Liver (tissue), 3 donors: Measurements from ENCODE around the gene DDA1.

Experiments used
- EGR1 ChIP-seq, 2 donors: IDR thresholded peaks; 2 replicates each; pipeline ENCODE4 v1.6.1; 2016 to 2018; ENCODE audit warnings: antibody characterized with exemption in 2 of 2, low read depth in 2 of 2
- FOXA1 ChIP-seq: IDR thresholded peaks from 2 replicates; pipeline ENCODE4 v1.6.1; 2016; ENCODE audit warnings: antibody characterized with exemption
- GABPA ChIP-seq, 2 donors: IDR thresholded peaks in 1 of 2; conservative IDR thresholded peaks in 1 of 2; 2 replicates each; pipeline ENCODE4 v1.6.1; 2016; ENCODE audit warnings: antibody characterized with exemption in 2 of 2, mild to moderate bottlenecking in 1 of 2, moderate library complexity in 1 of 2
- REST ChIP-seq: IDR thresholded peaks from 2 replicates; pipeline ENCODE4 v1.6.1; 2016; ENCODE audit warnings: antibody characterized with exemption, mild to moderate bottlenecking
- SP1 ChIP-seq: IDR thresholded peaks from 2 replicates; pipeline ENCODE4 v1.6.1; 2018; ENCODE audit warnings: antibody characterized with exemption, mild to moderate bottlenecking
- YY1 ChIP-seq: IDR thresholded peaks from 2 replicates; pipeline ENCODE4 v1.6.1; 2016; ENCODE audit warnings: antibody characterized with exemption, mild to moderate bottlenecking
- TF ChIP-seq, protein P1 (sequence below): fragments of 150-350 bp; IDR thresholded peaks from 2 replicates; pipeline ENCODE4 v1.5.1; 2017; ENCODE audit warnings: improper control_type of control experiment, low read depth, low read length; ENCODE audit not compliant: missing input control
- TF ChIP-seq, protein P2 (sequence below): IDR thresholded peaks from 2 replicates; pipeline ENCODE4 v1.6.1; 2016; ENCODE audit warnings: antibody characterized with exemption
- TF ChIP-seq, protein P3 (sequence below): IDR thresholded peaks from 2 replicates; pipeline ENCODE4 v1.6.1; 2016; ENCODE audit warnings: antibody characterized with exemption
- donor health status: healthy.
- donor health status: healthy.

- TF ChIP-seq, protein P1, sequence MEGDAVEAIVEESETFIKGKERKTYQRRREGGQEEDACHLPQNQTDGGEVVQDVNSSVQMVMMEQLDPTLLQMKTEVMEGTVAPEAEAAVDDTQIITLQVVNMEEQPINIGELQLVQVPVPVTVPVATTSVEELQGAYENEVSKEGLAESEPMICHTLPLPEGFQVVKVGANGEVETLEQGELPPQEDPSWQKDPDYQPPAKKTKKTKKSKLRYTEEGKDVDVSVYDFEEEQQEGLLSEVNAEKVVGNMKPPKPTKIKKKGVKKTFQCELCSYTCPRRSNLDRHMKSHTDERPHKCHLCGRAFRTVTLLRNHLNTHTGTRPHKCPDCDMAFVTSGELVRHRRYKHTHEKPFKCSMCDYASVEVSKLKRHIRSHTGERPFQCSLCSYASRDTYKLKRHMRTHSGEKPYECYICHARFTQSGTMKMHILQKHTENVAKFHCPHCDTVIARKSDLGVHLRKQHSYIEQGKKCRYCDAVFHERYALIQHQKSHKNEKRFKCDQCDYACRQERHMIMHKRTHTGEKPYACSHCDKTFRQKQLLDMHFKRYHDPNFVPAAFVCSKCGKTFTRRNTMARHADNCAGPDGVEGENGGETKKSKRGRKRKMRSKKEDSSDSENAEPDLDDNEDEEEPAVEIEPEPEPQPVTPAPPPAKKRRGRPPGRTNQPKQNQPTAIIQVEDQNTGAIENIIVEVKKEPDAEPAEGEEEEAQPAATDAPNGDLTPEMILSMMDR = no peak
- TF ChIP-seq YY1 (no peak), GABPA (IDR thresholded peaks at IDR 0.05 in 1 of 2, conservative IDR thresholded peaks at IDR 0.05 in 1 of 2) (no peak), FOXA1 (no peak), EGR1 (IDR thresholded peaks at IDR 0.05; ENCODE audit: low read depth in 2 of 2) (no peak), REST (no peak), SP1 (no peak)
- TF ChIP-seq, protein P2, sequence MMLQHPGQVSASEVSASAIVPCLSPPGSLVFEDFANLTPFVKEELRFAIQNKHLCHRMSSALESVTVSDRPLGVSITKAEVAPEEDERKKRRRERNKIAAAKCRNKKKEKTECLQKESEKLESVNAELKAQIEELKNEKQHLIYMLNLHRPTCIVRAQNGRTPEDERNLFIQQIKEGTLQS = no peak
- TF ChIP-seq, protein P3, sequence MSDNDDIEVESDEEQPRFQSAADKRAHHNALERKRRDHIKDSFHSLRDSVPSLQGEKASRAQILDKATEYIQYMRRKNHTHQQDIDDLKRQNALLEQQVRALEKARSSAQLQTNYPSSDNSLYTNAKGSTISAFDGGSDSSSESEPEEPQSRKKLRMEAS = no peak
These were observed 12.4 kb upstream of the DDA1 start for GRCh38 chr19:17296976-17297375.
